ENCODE results near the gene GPR37L1.

- TF ChIP-seq CTCF (IDR thresholded peaks at IDR 0.05; ENCODE audit: control extremely low read depth in 1 of 3, insufficient read depth in 1 of 3, low read depth in 1 of 3, low read length in 3 of 3) (no peak), CREB1 (IDR thresholded peaks at IDR 0.05) (no peak), POU5F1 (IDR thresholded peaks at IDR 0.05; ENCODE audit: low read depth, low read length) (no peak), EP300 (IDR thresholded peaks at IDR 0.05; ENCODE audit: borderline replicate concordance in 1 of 2, low read depth in 2 of 2, low read length in 2 of 2) (no peak), SAP30 (IDR thresholded peaks at IDR 0.05; ENCODE audit: insufficient read depth, insufficient replicate concordance, low read length) (no peak), MAX (IDR thresholded peaks at IDR 0.05) (no peak), TAF1 (IDR thresholded peaks at IDR 0.05; ENCODE audit: low read depth, low read length) (no peak), ATF3 (IDR thresholded peaks at IDR 0.05; ENCODE audit: insufficient read depth, low read depth, low read length) (no peak), NRF1 (IDR thresholded peaks at IDR 0.05; ENCODE audit: low read depth, low read length) (no peak)
These were observed 10.3 kb downstream of the GPR37L1 start for GRCh38 chr1:202133001-202133400.
